Fibroblast of pulmonary artery (primary cell): ENCODE measurements around the gene CAMSAP1.

ENCODE experiments used
- DNase-seq: peaks from one replicate; pipeline ENCODE4 v3.0.0-alpha.2; 2010; ENCODE audit warnings: low read depth
- H3K4me3 ChIP-seq: replicated peaks from 2 replicates; pipeline ENCODE4 v1.5.1; 2011; ENCODE audit warnings: low read depth, mild to moderate bottlenecking, control low read depth, low read length, moderate library complexity
- CTCF ChIP-seq: IDR thresholded peaks from 2 replicates; pipeline ENCODE4 v1.5.1; 2011; ENCODE audit warnings: mild to moderate bottlenecking, control low read depth, low read length, inconsistent platforms; ENCODE audit errors: missing control alignments

The CAMSAP1 gene

GRCh38 chr9:135760465-135760864 lies 146.9 kb downstream of the CAMSAP1 start:
- TF ChIP-seq CTCF = no peak
- H3K4me3 ChIP-seq = no peak overlapping the region
- no peak for DNase-seq

- H3K4me3 ChIP-seq = no peak overlapping the region
- TF ChIP-seq CTCF = no peak
- DNase-seq = no peak
These were observed 147.6 kb downstream of the CAMSAP1 start for GRCh38 chr9:135759676-135760300.

- no peak overlapping the region for H3K4me3 ChIP-seq
- no peak for TF ChIP-seq CTCF
- no peak for DNase-seq
These were observed 148.5 kb downstream of the CAMSAP1 start for GRCh38 chr9:135758870-135759269.
